ENCODE data around the gene GULP1. TPM values are rescaled to one million over a fixed set of nuclear protein-coding genes. Genes with fewer than 3 reads are reported as not detected.
A peak's percentile ranks its signal among the peaks of the same experiment; 100 is the strongest.
"Not testable (repeated sequence)": the region's sequence is repeated elsewhere in the genome, so short reads cannot be mapped to it uniquely, and the experiment has no call there.

GULP1 gene, protein sequence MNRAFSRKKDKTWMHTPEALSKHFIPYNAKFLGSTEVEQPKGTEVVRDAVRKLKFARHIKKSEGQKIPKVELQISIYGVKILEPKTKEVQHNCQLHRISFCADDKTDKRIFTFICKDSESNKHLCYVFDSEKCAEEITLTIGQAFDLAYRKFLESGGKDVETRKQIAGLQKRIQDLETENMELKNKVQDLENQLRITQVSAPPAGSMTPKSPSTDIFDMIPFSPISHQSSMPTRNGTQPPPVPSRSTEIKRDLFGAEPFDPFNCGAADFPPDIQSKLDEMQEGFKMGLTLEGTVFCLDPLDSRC
- 18.5 and 21.8 TPM in 2 replicates for total RNA-seq (2014; rRNA removed; shearing (Covaris generic))
- 12.2 and 17.6 TPM in 2 replicates for polyA plus RNA-seq (2015; cell fraction: cytosol; rRNA removed)
- 10.8 and 16.7 TPM in 2 replicates for polyA plus RNA-seq (2015; cell fraction: nucleus; rRNA removed)

DNA sequence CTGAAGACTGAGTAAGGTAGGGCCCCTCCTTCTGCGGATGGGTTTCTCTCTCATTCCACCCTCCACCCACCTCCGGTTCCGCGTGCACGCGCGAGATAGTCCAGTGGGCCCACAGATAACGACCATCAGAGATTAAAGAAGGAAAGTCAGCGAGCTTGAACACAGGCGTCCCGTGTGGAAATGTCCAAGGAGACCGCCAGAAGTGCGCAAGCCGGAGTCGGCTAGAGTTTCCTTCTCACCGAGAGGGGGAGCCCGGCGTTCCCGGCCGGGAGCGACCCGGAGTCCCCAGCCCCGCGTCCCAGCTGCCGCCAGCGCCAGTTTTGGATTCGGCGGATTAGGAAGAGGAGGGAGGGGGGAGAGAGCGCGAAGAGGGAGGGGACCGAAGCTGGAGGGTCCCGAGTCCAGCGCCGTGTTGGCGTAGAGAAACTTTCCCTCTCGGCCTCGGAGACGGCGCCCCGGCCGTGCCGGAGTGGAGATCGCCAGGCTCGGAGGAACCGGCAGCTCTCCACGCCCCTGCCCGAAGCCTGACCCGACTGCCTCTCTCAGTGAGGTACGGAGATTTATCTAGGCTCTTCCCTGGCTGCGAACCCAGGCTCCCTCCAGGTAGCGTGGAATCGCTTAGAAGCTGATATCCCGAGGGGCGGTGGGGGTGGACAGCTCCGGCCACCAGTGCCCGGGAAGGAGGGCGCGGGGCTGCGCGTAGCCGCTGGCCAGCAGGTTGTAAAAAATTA lies at the start of gene GULP1:
GULP1 (plus strand) TSS at position 258 of the 731 bp plus-strand sequence. CDS start 185,829 bp downstream, outside the sequence.
- DNase-seq (ENCODE audit: low read depth), result peak; percentile 71

DNA sequence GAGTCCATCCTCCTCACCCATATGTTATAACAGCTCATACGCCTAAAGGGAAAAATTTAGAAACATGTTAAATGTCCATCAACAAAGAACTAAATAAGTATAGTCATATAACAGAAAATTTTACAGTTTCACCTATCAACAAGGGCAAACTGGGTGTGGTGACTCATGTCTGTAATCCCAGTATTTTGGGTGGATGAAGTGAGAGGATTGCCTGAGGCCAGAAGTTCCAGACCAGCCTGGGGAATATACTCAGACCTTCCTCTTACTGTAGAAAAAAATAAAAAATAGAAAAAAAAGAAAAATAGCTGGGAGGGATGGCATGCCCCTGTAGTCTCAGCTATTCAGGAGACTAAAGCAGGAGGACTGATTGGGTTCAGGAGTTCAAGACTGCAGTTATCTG lies 48.3 kb upstream of the GULP1 start:
- no peak for DNase-seq (ENCODE audit: low read depth)

DNA sequence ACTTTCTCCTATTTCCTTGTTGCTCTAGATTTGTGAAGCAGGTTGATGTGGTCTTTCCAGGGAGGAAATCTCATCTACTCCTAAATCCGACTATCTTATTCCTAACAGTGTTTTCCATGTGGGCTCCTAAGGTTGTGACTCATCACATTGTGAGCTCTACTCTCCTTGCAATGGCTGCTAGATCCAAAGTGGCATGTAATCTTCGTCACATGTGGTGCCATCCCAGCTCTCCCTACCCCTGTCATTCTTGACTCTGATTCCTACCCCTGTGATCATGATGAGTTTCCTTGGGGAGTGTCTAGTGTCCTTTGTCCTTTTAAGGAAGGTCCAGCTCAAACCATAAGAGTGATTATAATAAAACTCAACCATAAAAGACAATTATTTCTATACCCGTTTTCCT lies 47.3 kb upstream of the GULP1 start:
- peak; percentile 38 for DNase-seq (ENCODE audit: low read depth)

DNA sequence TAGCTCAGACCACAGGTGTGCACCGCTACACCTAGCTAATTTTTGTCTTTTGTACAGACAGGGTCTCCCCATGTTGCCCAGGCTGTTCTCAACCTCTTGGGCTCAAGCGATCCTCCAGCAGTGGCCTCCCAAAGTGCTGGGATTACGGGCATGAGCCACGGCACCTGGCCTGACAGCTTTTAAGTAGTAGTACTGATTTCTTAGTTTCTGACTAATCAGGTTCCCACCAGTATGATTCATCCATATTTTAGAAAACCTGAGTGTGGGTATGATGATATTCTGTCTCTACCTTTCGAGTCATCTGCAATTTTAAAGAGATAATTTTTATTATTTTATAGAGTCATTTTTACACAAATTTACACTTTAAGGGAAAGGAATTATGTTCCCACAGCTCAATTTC lies 46.4 kb upstream of the GULP1 start:
- no peak for DNase-seq (ENCODE audit: low read depth)

DNA sequence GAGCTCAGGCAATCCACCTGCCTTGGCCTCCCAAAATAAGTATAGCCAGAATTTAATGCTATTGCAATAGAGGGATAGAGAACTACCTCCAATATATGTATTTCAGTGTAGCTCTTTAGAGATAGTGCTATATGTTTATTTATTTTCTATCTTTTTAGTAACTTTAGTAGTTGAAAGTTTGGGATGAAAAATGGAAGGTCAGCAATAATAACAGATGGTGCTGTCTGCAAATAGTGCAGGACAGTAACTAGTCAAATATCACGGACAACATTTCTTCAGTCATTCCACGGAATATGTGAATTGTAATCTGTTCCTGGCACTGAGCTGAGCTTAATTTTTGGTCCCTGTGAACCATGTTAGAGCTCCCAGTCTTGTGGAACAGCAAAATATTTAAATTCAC lies 43.2 kb upstream of the GULP1 start:
- no peak for DNase-seq (ENCODE audit: low read depth)

DNA sequence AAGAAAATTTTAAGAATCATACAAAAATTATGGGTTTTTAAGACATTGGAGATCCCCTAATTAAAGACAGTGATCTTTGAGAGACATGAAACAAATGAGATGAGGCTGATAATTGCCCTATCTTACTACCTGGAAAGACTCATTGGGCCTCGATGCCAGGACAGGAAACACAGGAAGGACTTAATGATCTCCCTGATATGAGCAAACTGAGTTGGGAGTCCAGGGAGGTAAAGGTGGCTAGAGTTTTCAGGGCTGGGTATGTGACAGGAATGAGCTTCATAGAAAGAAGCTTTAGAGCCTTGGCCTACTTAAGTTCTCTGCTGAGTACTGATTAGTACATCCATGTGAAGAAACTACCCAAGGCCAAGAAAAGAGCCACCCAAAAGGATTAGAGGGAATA lies 40.6 kb upstream of the GULP1 start:
- DNase-seq (ENCODE audit: low read depth), result no peak

DNA sequence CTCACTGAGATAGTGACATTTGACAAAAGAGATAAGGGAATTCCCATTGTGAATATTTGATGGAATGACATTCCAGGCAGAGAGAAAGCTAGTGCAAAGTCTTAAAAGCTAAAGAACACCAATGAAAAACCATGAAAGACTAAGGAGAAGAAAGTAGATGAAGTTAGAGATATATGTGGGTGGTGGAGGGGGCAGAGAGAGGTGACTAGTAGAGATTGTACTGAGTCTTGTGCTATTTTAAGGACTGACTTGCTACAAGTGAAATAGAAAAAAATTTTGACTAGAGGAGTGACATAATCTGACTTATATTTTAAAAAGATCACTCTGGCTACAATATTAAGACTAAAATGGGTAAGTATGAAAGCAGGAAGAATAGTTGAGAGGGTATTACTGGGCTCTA lies 35.3 kb upstream of the GULP1 start:
- no peak for DNase-seq (ENCODE audit: low read depth)

DNA sequence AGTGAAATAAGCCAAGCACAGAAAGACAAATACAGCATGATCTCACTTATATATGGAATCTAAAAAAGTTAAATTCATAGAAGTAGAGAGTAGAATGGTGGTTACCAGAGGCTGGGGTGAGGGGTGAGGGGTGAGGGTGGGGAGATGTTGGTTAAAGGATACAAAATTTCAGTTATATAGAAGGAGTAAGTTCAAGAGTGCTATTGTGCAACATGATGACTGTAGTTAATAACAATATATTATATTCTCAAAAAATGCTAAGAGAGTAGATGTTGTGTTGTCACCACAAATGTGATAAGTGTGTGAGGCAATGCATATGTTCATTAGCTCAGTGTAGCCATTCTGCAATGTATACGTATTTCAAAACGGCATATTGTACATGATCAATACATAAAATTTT lies 26.4 kb upstream of the GULP1 start:
- DNase-seq (ENCODE audit: low read depth), result no peak

DNA sequence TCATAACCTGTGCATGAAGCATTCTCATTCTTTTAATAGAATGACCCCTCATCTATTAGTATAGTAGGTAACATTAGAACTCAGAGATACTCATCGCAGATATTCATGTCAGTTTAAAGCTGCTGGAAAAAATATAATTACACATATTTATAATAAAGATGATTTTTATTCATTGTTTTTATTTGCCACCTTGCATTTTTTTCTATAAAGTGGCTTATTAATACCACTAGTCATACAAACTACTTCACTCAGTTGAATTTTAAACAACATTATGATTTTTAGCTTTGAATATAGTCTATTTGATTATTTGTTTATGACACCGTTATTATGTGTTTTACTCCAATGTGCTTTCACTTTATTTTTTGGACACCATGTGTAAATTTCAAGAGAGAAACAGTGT lies 23.9 kb upstream of the GULP1 start:
- no peak for DNase-seq (ENCODE audit: low read depth)

DNA sequence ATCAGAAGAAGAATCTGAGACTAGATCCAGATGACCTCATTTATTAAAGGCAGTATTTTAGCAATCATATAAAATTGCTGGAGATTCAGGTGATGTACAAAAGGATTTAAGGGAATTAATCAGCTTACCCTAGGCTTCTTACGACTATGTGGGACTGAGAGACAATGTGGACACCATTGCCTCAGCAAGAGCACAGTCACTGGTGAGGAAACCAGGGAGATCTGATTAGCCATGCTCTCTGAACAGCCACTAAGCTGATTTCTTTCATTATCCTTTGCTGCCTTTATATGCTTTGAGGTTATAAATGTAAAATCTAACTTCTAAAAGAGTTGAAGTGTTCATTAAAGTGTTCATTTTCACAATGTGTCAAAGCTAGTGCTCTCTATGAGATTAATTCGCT lies 22.7 kb upstream of the GULP1 start:
- DNase-seq (ENCODE audit: low read depth), result no peak

DNA sequence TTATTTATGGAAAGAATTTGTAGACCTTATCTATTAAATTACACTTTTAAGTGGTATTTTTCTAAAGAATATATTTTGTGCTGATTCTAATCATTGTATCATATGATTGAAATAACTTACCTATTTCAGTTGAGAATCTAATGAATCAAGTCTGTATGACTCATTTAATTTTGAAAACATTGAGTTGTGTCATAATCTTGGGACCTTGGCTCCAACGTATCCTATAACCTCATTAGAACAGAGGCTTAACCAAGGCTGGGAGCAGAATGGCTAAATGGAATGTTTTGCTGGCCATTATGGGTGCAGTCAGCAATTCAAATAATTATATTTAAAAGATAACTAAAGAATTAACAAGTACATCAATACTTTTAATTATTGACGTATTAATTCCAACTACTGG lies 19.6 kb upstream of the GULP1 start:
- DNase-seq (ENCODE audit: low read depth), result no peak

DNA sequence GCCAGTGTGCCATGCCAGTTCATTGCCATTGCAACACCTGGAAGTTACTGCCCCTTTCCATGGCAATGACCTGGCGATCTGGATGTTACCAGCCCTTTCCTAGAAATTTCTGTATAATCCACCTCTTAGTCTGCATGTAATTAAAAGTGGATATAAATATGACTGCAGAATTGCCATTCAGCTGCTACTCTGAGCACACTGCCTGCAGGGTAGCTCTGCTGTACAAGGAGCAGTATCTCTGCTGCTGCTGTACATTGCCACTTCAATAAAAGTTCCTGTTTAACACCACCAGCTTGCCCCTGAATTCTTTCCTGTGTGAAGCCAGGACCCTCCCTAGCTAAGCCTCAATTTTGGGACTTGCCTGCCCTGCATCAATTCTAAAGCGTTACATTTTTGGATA lies 17.4 kb upstream of the GULP1 start:
- no peak for DNase-seq (ENCODE audit: low read depth)

DNA sequence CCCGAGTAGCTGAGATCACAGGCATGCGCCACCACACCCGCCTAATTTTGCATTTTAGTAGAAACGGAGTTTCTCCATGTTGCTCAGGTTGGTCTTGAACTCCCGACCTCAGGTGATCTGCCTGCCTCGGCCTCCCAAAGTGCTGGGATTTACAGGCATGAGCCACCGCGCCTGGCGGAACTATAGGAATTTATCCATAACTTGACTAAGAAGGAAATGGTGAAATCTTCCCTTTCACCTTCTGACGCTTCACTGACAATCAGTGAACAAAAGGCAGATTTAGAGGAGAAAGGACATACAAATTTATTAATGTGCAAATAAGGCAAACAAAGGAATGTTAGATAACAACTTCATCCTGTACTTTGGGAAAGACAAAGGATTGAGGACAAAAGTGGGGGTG lies 15.4 kb upstream of the GULP1 start:
- DNase-seq (ENCODE audit: low read depth), result no peak

DNA sequence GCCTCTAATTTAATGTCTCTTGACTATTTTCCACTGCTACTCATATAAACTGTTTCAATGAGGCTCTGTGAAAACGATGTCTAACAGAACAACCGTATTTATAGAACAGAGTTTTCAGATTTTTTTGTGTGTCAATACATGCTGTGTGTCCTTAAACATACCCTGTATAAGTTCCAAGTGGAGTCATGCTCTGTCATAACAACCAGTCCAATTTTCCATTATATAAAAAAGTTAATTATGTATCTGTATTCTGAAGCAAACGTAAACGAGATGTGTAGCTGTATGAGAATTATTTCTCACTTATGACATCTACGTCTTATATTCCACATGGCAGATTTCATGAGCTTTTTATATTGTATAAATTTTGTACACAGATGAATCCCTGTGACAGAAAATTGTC lies 13.9 kb upstream of the GULP1 start:
- no peak for DNase-seq (ENCODE audit: low read depth)

DNA sequence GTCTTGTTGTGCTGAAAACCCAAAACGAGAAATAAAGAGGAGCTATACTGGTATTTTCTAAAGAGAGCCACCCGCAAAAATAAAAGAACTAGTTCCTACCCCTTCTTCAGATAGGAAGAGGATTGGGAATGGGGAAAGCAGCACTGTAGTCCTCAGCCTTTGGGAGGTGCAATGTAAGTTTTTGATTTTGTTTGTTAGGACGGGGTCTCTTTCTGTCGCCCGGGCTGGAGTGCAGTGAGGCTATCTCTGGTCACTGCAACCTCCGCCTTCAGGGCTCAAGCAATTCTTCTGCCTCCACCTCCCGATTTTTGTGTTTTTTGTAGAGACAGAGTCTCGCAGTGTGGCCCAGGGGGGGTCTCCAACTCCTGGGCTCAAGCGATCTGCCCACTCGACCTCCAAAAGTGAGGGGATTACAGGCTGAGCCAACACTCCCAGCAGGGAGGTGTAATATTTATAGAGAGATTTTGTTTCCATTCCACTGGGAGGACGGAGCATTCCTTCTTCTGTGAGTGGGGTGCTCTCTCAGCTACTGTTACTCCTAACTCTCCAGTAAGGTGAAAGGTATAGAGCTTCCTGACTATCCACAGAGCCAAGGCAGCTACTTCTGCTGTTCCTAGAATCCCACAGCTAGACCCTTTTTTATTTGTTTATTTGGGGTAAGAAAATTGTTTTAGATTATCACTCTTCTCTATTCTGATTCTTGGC lies 13.1 kb upstream of the GULP1 start:
- DNase-seq (ENCODE audit: low read depth), result no peak

DNA sequence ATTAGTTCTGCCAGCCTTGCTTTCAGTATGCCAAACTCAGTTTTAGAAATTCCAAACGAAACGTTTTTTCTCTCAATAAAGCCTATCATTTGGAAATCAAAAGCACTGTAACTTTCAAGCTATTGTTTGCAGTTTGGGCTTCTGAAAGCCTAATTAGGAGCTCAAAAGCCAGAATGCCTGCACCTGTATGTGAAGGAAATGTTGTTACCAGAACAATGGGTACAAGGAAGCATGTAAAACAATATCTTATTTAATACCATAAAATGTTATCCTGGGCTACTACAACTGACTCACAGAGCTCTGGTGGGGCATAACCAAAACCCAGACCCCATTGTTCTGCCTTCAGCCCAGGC lies 12.6 kb upstream of the GULP1 start:
- DNase-seq (ENCODE audit: low read depth), result no peak

DNA sequence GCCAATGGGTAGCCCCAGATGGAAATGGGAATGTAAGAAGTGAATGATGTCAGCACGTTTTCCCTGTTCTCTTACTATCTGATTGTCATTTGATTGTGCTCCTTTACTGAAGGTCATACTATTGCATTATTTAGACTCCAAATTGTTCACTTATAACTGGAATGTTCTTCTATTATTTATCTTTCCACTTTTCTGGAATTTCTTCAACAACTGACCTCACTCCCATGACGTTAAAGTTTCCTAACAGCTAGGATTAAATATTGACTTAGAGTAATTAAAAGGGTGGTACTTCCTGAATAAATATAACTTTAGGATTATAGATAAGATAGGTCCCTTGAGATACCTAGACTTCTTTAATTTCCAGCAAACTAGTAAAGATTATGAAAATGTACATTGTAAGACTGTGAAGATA lies 10.9 kb upstream of the GULP1 start:
- DNase-seq (ENCODE audit: low read depth), result no peak

DNA sequence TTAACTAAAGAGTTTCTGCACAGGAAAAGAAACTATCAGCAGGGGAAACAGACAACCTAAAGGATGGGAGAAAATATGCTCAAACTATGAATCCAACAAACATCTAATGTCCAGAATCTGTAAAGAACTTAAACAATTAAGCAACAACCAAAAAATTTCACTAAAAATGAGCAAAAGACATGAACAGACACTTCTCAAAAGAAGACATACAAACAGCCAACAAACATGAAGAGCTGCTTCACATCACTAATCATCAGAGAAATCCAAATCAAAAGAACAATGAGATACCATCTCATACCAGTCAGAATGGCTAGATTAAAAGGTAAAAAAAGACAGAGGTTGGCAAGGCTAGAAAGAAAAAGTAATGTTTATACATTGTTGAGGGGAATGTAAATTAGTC lies 8.8 kb upstream of the GULP1 start:
- DNase-seq (ENCODE audit: low read depth), result no peak

DNA sequence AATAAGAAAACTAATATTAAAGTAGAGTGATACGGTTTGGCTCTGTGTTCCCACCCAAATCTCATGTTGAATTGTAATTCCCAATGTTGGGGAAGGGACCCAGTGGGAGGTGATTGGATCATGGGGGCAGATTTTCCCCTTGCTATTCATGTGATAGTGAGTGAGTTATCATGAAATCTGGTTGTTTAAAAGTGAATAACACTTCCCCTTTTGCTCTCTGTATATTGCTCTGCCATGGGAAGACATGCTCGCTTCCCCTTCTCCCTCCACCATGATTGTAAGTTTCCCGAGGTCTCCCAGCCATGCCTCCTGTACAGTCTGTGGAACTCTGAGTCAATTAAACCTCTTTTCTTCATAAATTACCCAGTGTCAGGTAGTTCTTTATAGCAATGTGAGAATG lies 7.4 kb upstream of the GULP1 start:
- not testable (repeated sequence) for DNase-seq (ENCODE audit: low read depth)

DNA sequence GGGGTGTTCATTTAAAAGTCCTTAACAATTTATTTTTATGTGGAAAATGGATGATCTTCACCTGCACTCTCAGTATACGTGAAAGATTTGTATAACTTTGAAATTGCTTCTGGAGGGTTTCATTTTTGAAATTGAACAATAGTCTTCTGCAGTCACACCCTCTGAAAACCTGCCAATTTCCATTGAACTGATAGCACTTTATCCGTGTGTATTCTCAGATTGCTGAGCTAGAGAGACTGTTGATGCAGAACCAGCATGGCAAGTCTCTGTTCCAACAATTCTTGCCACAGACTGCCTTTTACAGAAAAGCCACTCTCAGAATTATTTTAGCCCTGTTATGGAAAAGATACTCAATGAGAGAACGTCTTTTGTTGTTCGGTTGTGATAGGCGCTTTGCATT lies 6.6 kb upstream of the GULP1 start:
- no peak for DNase-seq (ENCODE audit: low read depth)

DNA sequence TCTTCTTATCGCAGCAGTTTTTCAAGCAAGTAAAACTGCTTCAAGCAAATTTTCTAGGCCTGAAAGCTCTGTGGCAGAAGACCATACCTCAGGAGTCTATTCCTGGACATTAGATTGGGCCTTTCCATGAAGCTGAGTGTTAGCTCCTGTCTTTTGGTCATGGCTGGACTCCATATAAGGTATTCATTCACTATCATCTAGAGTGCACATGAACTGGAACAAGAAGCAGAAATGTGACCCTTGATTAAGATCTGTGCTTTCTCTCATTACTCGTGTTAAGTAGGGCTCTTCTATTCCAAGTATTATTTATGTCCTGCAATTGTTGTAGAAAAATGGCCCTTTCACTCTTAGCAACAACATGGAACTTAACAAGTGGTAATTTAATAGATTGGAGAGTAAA lies 5.9 kb upstream of the GULP1 start:
- no peak for DNase-seq (ENCODE audit: low read depth)

DNA sequence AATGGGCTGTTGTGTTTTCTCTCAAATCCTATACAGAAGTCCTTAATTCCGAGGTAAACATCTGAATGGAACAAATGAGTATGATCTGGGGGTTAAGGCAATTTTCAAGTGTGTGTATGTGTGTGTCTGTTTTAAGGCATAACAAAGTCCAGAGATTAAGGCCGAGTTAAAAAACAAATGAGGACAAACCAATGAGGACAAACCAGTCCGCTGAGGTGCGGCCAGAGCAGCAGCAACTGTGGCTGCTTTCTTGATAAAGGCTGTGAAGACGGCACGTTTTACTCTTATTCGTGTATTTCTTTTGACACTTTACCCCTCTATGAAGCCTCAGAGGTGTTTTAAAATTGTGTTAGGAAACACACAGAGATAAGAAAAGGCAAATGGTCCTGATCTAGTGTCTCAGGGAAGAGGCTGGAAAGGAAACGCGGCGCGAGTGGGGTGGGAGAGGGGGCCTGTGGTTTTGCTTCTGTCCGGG lies 495 bp upstream of the GULP1 start:
- no peak for DNase-seq (ENCODE audit: low read depth)
